HEK293T (cell line): ENCODE data around the gene TMEM50B.
"Not testable (repeated sequence)": the region's sequence is repeated elsewhere in the genome, so short reads cannot be mapped to it uniquely, and the experiment has no call there.

Experiments
- CTCF ChIA-PET: fragments of 350-600 bp; formaldehyde crosslinking; extraction: SDS; loops from one replicate; lab custom pipeline; 2021; ENCODE audit warnings: antibody characterized with exemption, inconsistent platforms; lab: Yijun Ruan, JAX
- POLR2A ChIA-PET: fragments of 350-600 bp; formaldehyde crosslinking; extraction: SDS; loops from one replicate; lab custom pipeline; 2020; ENCODE audit warnings: antibody characterized with exemption, inconsistent platforms; lab: Yijun Ruan, JAX
- DNase-seq: peaks from one replicate; pipeline ENCODE4 v3.0.0; 2012; ENCODE audit warnings: mixed read lengths; ENCODE audit errors: extremely low spot score
- ARNT ChIP-seq: fragments of 450-650 bp; IDR thresholded peaks from 2 replicates; pipeline ENCODE4 v1.6.1; 2017; ENCODE audit warnings: mild to moderate bottlenecking
- BHLHE40 ChIP-seq: fragments of 450-650 bp; IDR thresholded peaks from 2 replicates; pipeline ENCODE4 v1.6.1; 2016; ENCODE audit warnings: mild to moderate bottlenecking, moderate library complexity, borderline replicate concordance
- CTBP1 ChIP-seq: fragments of 450-650 bp; IDR thresholded peaks from 2 replicates; pipeline ENCODE4 v1.6.1; 2016; ENCODE audit warnings: borderline replicate concordance
- ELF4 ChIP-seq: fragments of 450-650 bp; IDR thresholded peaks from 2 replicates; pipeline ENCODE4 v1.6.1; 2017; ENCODE audit warnings: antibody characterized with exemption
- FOXA1 ChIP-seq: fragments of 450-650 bp; IDR thresholded peaks from 2 replicates; pipeline ENCODE4 v1.6.1; 2016; ENCODE audit warnings: mild to moderate bottlenecking
- FOXK2 ChIP-seq: fragments of 450-650 bp; IDR thresholded peaks from 2 replicates; pipeline ENCODE4 v1.6.1; 2016; ENCODE audit warnings: mild to moderate bottlenecking
- FOXM1 ChIP-seq: fragments of 450-650 bp; IDR thresholded peaks from 2 replicates; pipeline ENCODE4 v1.6.1; 2017; ENCODE audit warnings: mild to moderate bottlenecking, borderline replicate concordance
- HDGF ChIP-seq: fragments of 450-650 bp; IDR thresholded peaks from 2 replicates; pipeline ENCODE4 v1.6.1; 2017; ENCODE audit warnings: antibody characterized with exemption, borderline replicate concordance
- L3MBTL2 ChIP-seq: fragments of 450-650 bp; conservative IDR thresholded peaks from 2 replicates; pipeline ENCODE4 v1.6.1; 2016; ENCODE audit warnings: mild to moderate bottlenecking
- LEF1 ChIP-seq: fragments of 450-650 bp; IDR thresholded peaks from 2 replicates; pipeline ENCODE4 v1.6.1; 2017; ENCODE audit warnings: mild to moderate bottlenecking, borderline replicate concordance
- NFRKB ChIP-seq: fragments of 450-650 bp; IDR thresholded peaks from 2 replicates; pipeline ENCODE4 v1.6.1; 2016; ENCODE audit warnings: mild to moderate bottlenecking, moderate library complexity
- SP1 ChIP-seq: fragments of 450-650 bp; IDR thresholded peaks from 2 replicates; pipeline ENCODE4 v1.6.1; 2017
- SUZ12 ChIP-seq: fragments of 450-650 bp; IDR thresholded peaks from 2 replicates; pipeline ENCODE4 v1.6.1; 2016; ENCODE audit warnings: mild to moderate bottlenecking
- TARDBP ChIP-seq: fragments of 450-650 bp; IDR thresholded peaks from 2 replicates; pipeline ENCODE4 v1.6.1; 2016
- ZNF384 ChIP-seq: fragments of 450-650 bp; IDR thresholded peaks from 2 replicates; pipeline ENCODE4 v1.6.1; 2016
- TF ChIP-seq, protein P1 (sequence below): fragments of 450-650 bp; IDR thresholded peaks from 2 replicates; pipeline ENCODE4 v1.6.1; 2016

Gene TMEM50B

DNA sequence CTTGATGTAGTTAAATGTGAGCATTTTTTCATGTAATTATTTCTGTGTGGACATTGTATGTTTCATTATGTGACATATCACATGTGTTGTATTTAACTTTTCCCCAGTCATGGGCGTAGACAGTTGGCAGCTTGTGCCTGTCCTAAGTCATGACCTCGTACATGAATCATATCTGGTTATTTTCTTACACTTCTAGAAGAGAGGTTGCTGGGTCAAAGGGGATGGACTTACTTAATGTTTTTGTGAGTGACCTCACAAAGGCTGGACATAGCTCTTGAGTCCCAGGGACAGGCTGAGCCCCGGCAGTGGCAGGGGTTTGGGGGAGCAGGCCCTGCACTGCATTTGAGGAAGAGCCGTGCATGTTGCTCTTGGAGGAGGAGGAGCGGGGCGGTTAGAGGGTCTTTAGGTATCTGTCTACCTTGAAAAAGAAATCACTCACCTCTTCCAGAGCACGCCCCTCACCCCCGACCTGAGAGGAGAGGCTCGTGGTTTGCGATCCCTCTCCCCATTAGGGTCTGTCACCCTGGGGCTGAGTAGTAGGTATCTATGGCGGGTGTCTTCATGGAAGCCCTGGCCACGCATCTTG lies 60.1 kb downstream of the TMEM50B start:
- TF ChIP-seq ZNF384 (no peak), BHLHE40 (no peak)
- ChIA-PET POLR2A (no interaction called here), CTCF (no interaction called here)
- DNase-seq, result no peak

GRCh38 chr21:33418691-33419090 lies 61.1 kb downstream of the TMEM50B start:
- ChIA-PET CTCF (no interaction called here), POLR2A (no interaction called here)
- no peak for TF ChIP-seq BHLHE40
- TF ChIP-seq, protein P1, sequence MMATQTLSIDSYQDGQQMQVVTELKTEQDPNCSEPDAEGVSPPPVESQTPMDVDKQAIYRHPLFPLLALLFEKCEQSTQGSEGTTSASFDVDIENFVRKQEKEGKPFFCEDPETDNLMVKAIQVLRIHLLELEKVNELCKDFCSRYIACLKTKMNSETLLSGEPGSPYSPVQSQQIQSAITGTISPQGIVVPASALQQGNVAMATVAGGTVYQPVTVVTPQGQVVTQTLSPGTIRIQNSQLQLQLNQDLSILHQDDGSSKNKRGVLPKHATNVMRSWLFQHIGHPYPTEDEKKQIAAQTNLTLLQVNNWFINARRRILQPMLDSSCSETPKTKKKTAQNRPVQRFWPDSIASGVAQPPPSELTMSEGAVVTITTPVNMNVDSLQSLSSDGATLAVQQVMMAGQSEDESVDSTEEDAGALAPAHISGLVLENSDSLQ, result no peak
- no peak for TF ChIP-seq L3MBTL2
- TF ChIP-seq CTBP1, result no peak
- TF ChIP-seq LEF1, result no peak
- TF ChIP-seq NFRKB, result no peak
- no peak for TF ChIP-seq FOXM1
- no peak for TF ChIP-seq SUZ12
- no peak for TF ChIP-seq ZNF384
- no peak for TF ChIP-seq HDGF
- DNase-seq, result no peak

DNA sequence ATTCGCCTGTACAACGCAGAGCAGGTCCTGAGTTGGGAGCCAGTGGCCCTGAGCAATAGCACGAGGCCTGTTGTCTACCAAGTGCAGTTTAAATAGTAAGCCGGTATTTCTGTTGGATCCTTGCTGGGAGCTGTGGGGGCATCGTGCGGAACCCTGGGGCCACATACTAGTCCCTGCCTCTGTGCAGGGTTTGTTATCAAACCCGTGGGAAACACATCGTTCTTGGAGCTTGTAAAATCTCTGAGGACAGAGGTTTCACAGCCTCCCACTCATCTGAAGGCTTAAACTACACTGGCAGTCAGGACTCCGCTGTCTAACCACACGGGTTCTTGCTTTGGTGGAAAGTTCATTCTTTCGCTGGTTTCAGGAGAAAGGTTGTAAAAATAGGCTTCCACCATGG lies 64.8 kb downstream of the TMEM50B start:
- POLR2A ChIA-PET, result no interaction called here
- no peak for DNase-seq
- TF ChIP-seq FOXA1, result no peak
- no peak for TF ChIP-seq FOXM1
- TF ChIP-seq LEF1, result no peak
- no peak for TF ChIP-seq BHLHE40
- no peak for TF ChIP-seq SUZ12
- TF ChIP-seq L3MBTL2, result no peak
- no peak for TF ChIP-seq HDGF
- TF ChIP-seq ARNT, result no peak
- no peak for TF ChIP-seq FOXK2
- TF ChIP-seq, protein P1, result no peak
- no peak for TF ChIP-seq ZNF384
- TF ChIP-seq SP1, result no peak
- no peak for TF ChIP-seq TARDBP
- CTCF ChIA-PET, result no interaction called here

DNA sequence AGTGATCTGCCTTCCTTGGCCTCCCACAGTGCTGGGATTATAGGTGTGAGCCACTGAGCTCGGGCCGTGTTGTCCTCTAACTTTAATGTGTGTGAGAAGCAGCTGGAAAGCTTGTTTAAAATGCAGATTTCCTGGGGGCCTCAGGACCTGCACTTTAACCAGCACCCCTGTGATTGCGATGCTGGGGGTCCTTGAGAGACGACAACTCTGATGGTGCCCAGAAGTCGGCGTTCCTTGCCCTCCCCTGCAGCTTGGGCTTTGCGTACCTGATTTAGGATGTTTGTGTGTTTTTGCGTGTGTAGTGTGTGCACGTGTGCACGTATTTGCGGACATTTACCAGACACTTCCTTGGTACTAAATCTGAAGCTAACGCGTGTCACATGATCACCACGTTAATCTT lies 65.7 kb downstream of the TMEM50B start:
- no peak for DNase-seq
- POLR2A ChIA-PET, result no interaction called here
- CTCF ChIA-PET, result no interaction called here
- TF ChIP-seq, protein P1, result no peak
- TF ChIP-seq FOXA1 (no peak), FOXM1 (no peak), ELF4 (no peak), SUZ12 (no peak), ZNF384 (no peak), CTBP1 (no peak), HDGF (no peak), L3MBTL2 (no peak), FOXK2 (no peak), BHLHE40 (no peak), ARNT (no peak)

GRCh38 chr21:33412832-33413519 lies 66.8 kb downstream of the TMEM50B start:
- ChIA-PET CTCF (interaction anchor here (0.7 kb wide), 1 partner anchor 437 kb away, joined by 3 read pairs; no protein-coding TSS in a partner anchor), POLR2A (no interaction called here)
- TF ChIP-seq L3MBTL2 (no peak), ARNT (no peak), LEF1 (no peak), SUZ12 (no peak), FOXA1 (no peak), HDGF (no peak)
- TF ChIP-seq, protein P1, result no peak
- no peak for DNase-seq

- CTCF ChIA-PET, result interaction anchor here (0.7 kb wide), 1 partner anchor 438 kb away, joined by 3 read pairs; no protein-coding TSS in a partner anchor
- DNase-seq, POLR2A ChIA-PET: not testable (repeated sequence)
Observed at GRCh38 chr21:33412439-33412831, 67.3 kb downstream of the TMEM50B start.
